Hepatocyte (in vitro differentiated cells): ENCODE results near the gene DNM3. TPM values are rescaled to one million over a fixed set of nuclear protein-coding genes. Genes with fewer than 3 reads are reported as not detected.

ENCODE experiments used
- DNase-seq: peaks from one replicate; pipeline ENCODE4 v3.0.0-alpha.2; 2016; ENCODE audit warnings: low spot score
- H2AFZ ChIP-seq: fragments of 200-600 bp; sonication (generic); 2 replicates; pipeline ENCODE4 v1.6.0; 2016; ENCODE audit warnings: antibody characterized with exemption, mild to moderate bottlenecking
- H3K27ac ChIP-seq: fragments of 200-600 bp; sonication (generic); 2 replicates; pipeline ENCODE4 v1.5.1; 2016; ENCODE audit warnings: mild to moderate bottlenecking
- H3K27me3 ChIP-seq: fragments of 200-600 bp; sonication (generic); 2 replicates; pipeline ENCODE4 v1.6.1; 2016
- H3K36me3 ChIP-seq: fragments of 200-600 bp; sonication (generic); replicated peaks from 2 replicates; pipeline ENCODE4 v1.5.1; 2016; ENCODE audit warnings: low read depth; ENCODE audit not compliant: insufficient read depth
- H3K4me1 ChIP-seq: fragments of 200-600 bp; sonication (generic); 2 replicates; pipeline ENCODE4 v1.5.1; 2016; ENCODE audit warnings: mild to moderate bottlenecking, moderate library complexity; ENCODE audit not compliant: insufficient read depth
- H3K4me2 ChIP-seq: fragments of 200-600 bp; sonication (generic); 2 replicates; pipeline ENCODE4 v1.6.0; 2016
- H3K4me3 ChIP-seq: fragments of 200-600 bp; sonication (generic); 2 replicates; pipeline ENCODE4 v1.5.1; 2016; ENCODE audit warnings: mild to moderate bottlenecking
- H3K79me2 ChIP-seq: fragments of 200-600 bp; sonication (generic); 2 replicates; pipeline ENCODE4 v1.6.0; 2017; ENCODE audit warnings: mild to moderate bottlenecking
- H3K9me2 ChIP-seq: fragments of 200-600 bp; sonication (generic); replicated peaks from 2 replicates; pipeline ENCODE4 v1.6.0; 2017; ENCODE audit warnings: mild to moderate bottlenecking; ENCODE audit not compliant: insufficient read depth
- H3K9me3 ChIP-seq: fragments of 200-600 bp; sonication (generic); 2 replicates; pipeline ENCODE4 v1.5.1; 2016; ENCODE audit warnings: low read depth, mild to moderate bottlenecking
- H4K20me1 ChIP-seq: fragments of 200-600 bp; sonication (generic); 2 replicates; pipeline ENCODE4 v1.6.0; 2016; ENCODE audit warnings: mild to moderate bottlenecking; ENCODE audit not compliant: insufficient read depth, poor library complexity, severe bottlenecking
- CTCF ChIP-seq: fragments of 200-600 bp; sonication (generic); IDR thresholded peaks from 2 replicates; pipeline ENCODE4 v1.5.1; 2016; ENCODE audit warnings: antibody characterized with exemption, mild to moderate bottlenecking; ENCODE audit not compliant: poor library complexity
- EZH2 ChIP-seq: fragments of 200-600 bp; sonication (generic); IDR thresholded peaks from 2 replicates; pipeline ENCODE4 v1.6.1; 2016; ENCODE audit warnings: antibody characterized with exemption, mild to moderate bottlenecking, borderline replicate concordance
- EZH2phosphoT487 ChIP-seq: fragments of 200-600 bp; sonication (generic); IDR thresholded peaks from one replicate; pipeline ENCODE4 v1.6.1; 2018; ENCODE audit warnings: antibody characterized with exemption, mild to moderate bottlenecking, low read depth, moderate library complexity; ENCODE audit not compliant: unreplicated experiment, severe bottlenecking
- WGBS: methylation state at CpG from one replicate; pipeline ENCODE4 v1.1.6; 2016; ENCODE audit warnings: low lambda C conversion rate; ENCODE audit errors: missing lambda C conversion rate; 5-methylcytosine and 5-hydroxymethylcytosine counted together
- polyA plus RNA-seq: library from polyadenylated mRNA; unstranded; fragments of >200 nt; fragmentation: Nextera tagmentation; extraction: Ambion mirVana; gene quantifications from 2 replicates; pipeline ENCODE4 v1.2.1, GENCODE V29; 2016
- total RNA-seq: library from RNA; depleted of rRNA; stranded (reverse); fragments of >200 nt; gene quantifications from 2 replicates; pipeline ENCODE4 v1.2.3, GENCODE V29; 2014

DNM3 gene
- total and polyA plus RNA-seq, 2 experiments from 2014 or later, result 1.5 TPM; not detected in 1

- no peak overlapping the region for H3K27ac ChIP-seq
- no peak overlapping the region for H3K4me2 ChIP-seq
- H2AFZ ChIP-seq, result no peak overlapping the region
- no peaks in the 10 kb centered on the region for H3K36me3 ChIP-seq
- H3K27me3 ChIP-seq, result no peaks in the 10 kb centered on the region
- H3K4me3 ChIP-seq, result no peak overlapping the region
- peaks cover 16% of the 10 kb centered on the region for H3K4me1 ChIP-seq
- no peaks in the 10 kb centered on the region for H3K79me2 ChIP-seq
- TF ChIP-seq EZH2phosphoT487, result no peak
- no peak for TF ChIP-seq CTCF
- no peak for TF ChIP-seq EZH2
- no peaks in the 10 kb centered on the region for H3K9me2 ChIP-seq
- DNase-seq, result no peak
- 79% methylated on average over 1 of the region's 1 CpG for WGBS
- H3K9me3 ChIP-seq, result no peaks in the 10 kb centered on the region
- no peaks in the 10 kb centered on the region for H4K20me1 ChIP-seq
These were observed 436.0 kb downstream of the DNM3 start for GRCh38 chr1:172277275-172277674.

GRCh38 chr1:172277989-172278388 is 436.7 kb downstream of the DNM3 start:
- H3K4me3 ChIP-seq, result no peak overlapping the region
- peaks cover 16% of the 10 kb centered on the region for H3K4me1 ChIP-seq
- H4K20me1 ChIP-seq, result no peaks in the 10 kb centered on the region
- H3K4me2 ChIP-seq, result no peak overlapping the region
- peak overlapping the region; percentile 57 for H3K27ac ChIP-seq
- H3K79me2 ChIP-seq, result no peaks in the 10 kb centered on the region
- no peak for TF ChIP-seq CTCF
- no peak for TF ChIP-seq EZH2phosphoT487
- no peak for TF ChIP-seq EZH2
- H3K27me3 ChIP-seq, result no peaks in the 10 kb centered on the region
- no peaks in the 10 kb centered on the region for H3K9me2 ChIP-seq
- H3K9me3 ChIP-seq, result no peaks in the 10 kb centered on the region
- H2AFZ ChIP-seq, result no peak overlapping the region
- 100% methylated on average over 1 of the region's 1 CpG for WGBS
- DNase-seq, result no peak
- H3K36me3 ChIP-seq, result no peaks in the 10 kb centered on the region

GRCh38 chr1:172278478-172278877 is 437.2 kb downstream of the DNM3 start:
- H3K79me2 ChIP-seq, result no peaks in the 10 kb centered on the region
- WGBS, result 47% methylated on average over 1 of the region's 1 CpG
- H3K9me2 ChIP-seq, result no peaks in the 10 kb centered on the region
- peak overlapping the region; percentile 57 for H3K27ac ChIP-seq
- H3K4me3 ChIP-seq, result no peak overlapping the region
- no peak overlapping the region for H3K4me2 ChIP-seq
- no peaks in the 10 kb centered on the region for H3K9me3 ChIP-seq
- TF ChIP-seq CTCF, result no peak
- H3K27me3 ChIP-seq, result no peaks in the 10 kb centered on the region
- H3K4me1 ChIP-seq, result peaks cover 16% of the 10 kb centered on the region
- H4K20me1 ChIP-seq, result no peaks in the 10 kb centered on the region
- H3K36me3 ChIP-seq, result no peaks in the 10 kb centered on the region
- DNase-seq, result peak; percentile 38
- peak overlapping the region; percentile 23 for H2AFZ ChIP-seq
